Measurements from ENCODE around the gene BCR. TPM values are rescaled to one million over a fixed set of nuclear protein-coding genes. Genes with fewer than 3 reads are reported as not detected.
A peak's percentile ranks its signal among the peaks of the same experiment; 100 is the strongest.

The BCR gene
- total and polyA plus RNA-seq, 2 of the 13 experiments (the other 11 are each of a cell fraction or from before 2014, with no cell fraction given): 19.9 to 33.6 TPM

DNA sequence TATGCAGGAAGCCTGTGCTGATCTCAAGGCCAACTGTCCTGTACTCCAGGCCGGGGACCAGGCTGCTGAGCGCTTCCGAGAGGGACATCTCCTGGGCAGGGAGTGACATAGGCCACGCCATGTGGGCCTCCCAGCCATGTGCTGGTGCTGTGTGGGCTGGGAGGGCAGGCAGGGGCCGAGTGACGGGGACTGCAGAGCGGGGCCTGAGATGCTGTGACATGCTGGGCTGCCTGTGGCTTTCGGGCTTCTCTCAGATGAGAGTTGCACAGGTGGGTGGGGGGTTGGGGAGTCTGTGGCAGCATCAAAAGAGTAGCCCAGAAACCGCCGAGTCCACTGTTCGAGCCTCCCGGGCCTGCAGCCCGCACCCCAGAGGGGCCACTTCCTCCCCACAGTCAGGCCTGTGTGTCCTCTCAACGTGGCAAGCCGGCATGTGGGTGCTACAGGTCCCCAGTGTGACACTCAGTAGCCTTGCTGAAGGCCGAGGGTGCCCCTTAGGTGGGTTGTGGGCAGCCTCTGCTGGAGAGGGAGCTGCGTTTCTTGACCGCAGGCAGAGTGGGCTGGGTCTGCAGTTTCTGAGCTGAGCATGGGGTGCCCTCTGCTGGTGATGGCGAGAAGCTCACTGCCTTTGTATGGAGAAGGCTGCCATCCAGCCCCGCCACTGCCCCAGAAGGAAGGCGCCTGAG lies 101.2 kb downstream of the BCR start (continued):
- TF ChIP-seq, protein P1, sequence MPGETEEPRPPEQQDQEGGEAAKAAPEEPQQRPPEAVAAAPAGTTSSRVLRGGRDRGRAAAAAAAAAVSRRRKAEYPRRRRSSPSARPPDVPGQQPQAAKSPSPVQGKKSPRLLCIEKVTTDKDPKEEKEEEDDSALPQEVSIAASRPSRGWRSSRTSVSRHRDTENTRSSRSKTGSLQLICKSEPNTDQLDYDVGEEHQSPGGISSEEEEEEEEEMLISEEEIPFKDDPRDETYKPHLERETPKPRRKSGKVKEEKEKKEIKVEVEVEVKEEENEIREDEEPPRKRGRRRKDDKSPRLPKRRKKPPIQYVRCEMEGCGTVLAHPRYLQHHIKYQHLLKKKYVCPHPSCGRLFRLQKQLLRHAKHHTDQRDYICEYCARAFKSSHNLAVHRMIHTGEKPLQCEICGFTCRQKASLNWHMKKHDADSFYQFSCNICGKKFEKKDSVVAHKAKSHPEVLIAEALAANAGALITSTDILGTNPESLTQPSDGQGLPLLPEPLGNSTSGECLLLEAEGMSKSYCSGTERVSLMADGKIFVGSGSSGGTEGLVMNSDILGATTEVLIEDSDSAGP (CRISPR knock-in tag; IDR thresholded peaks at IDR 0.05; ENCODE audit: borderline replicate concordance): peak; percentile 89
- TF ChIP-seq ZNF282 (IDR thresholded peaks at IDR 0.05; ENCODE audit: partially characterized antibody): no peak
- TF ChIP-seq BRD4 (CRISPR knock-in tag; IDR thresholded peaks at IDR 0.05): no peak
- TF ChIP-seq MAF1 (CRISPR knock-in tag; IDR thresholded peaks at IDR 0.05; ENCODE audit: borderline replicate concordance): 0 out of 2 replicates have a peak, but pooled peaks have one; percentile 21
- TF ChIP-seq, protein P2, sequence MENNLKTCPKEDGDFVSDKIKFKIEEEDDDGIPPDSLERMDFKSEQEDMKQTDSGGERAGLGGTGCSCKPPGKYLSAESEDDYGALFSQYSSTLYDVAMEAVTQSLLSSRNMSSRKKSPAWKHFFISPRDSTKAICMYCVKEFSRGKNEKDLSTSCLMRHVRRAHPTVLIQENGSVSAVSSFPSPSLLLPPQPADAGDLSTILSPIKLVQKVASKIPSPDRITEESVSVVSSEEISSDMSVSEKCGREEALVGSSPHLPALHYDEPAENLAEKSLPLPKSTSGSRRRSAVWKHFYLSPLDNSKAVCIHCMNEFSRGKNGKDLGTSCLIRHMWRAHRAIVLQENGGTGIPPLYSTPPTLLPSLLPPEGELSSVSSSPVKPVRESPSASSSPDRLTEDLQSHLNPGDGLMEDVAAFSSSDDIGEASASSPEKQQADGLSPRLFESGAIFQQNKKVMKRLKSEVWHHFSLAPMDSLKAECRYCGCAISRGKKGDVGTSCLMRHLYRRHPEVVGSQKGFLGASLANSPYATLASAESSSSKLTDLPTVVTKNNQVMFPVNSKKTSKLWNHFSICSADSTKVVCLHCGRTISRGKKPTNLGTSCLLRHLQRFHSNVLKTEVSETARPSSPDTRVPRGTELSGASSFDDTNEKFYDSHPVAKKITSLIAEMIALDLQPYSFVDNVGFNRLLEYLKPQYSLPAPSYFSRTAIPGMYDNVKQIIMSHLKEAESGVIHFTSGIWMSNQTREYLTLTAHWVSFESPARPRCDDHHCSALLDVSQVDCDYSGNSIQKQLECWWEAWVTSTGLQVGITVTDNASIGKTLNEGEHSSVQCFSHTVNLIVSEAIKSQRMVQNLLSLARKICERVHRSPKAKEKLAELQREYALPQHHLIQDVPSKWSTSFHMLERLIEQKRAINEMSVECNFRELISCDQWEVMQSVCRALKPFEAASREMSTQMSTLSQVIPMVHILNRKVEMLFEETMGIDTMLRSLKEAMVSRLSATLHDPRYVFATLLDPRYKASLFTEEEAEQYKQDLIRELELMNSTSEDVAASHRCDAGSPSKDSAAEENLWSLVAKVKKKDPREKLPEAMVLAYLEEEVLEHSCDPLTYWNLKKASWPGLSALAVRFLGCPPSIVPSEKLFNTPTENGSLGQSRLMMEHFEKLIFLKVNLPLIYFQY (CRISPR knock-in tag; IDR thresholded peaks at IDR 0.05; ENCODE audit: borderline replicate concordance): 0 out of 2 replicates have a peak, but pooled peaks have one; percentile 31
- no peak for TF ChIP-seq FLYWCH1 (CRISPR knock-in tag; IDR thresholded peaks at IDR 0.05)
- TF ChIP-seq, protein P3, sequence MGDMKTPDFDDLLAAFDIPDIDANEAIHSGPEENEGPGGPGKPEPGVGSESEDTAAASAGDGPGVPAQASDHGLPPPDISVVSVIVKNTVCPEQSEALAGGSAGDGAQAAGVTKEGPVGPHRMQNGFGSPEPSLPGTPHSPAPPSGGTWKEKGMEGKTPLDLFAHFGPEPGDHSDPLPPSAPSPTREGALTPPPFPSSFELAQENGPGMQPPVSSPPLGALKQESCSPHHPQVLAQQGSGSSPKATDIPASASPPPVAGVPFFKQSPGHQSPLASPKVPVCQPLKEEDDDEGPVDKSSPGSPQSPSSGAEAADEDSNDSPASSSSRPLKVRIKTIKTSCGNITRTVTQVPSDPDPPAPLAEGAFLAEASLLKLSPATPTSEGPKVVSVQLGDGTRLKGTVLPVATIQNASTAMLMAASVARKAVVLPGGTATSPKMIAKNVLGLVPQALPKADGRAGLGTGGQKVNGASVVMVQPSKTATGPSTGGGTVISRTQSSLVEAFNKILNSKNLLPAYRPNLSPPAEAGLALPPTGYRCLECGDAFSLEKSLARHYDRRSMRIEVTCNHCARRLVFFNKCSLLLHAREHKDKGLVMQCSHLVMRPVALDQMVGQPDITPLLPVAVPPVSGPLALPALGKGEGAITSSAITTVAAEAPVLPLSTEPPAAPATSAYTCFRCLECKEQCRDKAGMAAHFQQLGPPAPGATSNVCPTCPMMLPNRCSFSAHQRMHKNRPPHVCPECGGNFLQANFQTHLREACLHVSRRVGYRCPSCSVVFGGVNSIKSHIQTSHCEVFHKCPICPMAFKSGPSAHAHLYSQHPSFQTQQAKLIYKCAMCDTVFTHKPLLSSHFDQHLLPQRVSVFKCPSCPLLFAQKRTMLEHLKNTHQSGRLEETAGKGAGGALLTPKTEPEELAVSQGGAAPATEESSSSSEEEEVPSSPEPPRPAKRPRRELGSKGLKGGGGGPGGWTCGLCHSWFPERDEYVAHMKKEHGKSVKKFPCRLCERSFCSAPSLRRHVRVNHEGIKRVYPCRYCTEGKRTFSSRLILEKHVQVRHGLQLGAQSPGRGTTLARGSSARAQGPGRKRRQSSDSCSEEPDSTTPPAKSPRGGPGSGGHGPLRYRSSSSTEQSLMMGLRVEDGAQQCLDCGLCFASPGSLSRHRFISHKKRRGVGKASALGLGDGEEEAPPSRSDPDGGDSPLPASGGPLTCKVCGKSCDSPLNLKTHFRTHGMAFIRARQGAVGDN (CRISPR knock-in tag; IDR thresholded peaks at IDR 0.05): peak; percentile 74
- TF ChIP-seq, protein P4, sequence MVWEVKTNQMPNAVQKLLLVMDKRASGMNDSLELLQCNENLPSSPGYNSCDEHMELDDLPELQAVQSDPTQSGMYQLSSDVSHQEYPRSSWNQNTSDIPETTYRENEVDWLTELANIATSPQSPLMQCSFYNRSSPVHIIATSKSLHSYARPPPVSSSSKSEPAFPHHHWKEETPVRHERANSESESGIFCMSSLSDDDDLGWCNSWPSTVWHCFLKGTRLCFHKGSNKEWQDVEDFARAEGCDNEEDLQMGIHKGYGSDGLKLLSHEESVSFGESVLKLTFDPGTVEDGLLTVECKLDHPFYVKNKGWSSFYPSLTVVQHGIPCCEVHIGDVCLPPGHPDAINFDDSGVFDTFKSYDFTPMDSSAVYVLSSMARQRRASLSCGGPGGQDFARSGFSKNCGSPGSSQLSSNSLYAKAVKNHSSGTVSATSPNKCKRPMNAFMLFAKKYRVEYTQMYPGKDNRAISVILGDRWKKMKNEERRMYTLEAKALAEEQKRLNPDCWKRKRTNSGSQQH (CRISPR knock-in tag; IDR thresholded peaks at IDR 0.05; ENCODE audit: low read depth): 0 out of 2 replicates have a peak, but pooled peaks have one; percentile 43
- TF ChIP-seq NKX3-1 (CRISPR knock-in tag; IDR thresholded peaks at IDR 0.05): no peak
- 0 out of 2 replicates have a peak, but pooled peaks have one; percentile 27 for TF ChIP-seq ZNF333 (CRISPR knock-in tag; IDR thresholded peaks at IDR 0.05; ENCODE audit: borderline replicate concordance)
- no peak for TF ChIP-seq ZNF75D (CRISPR knock-in tag; IDR thresholded peaks at IDR 0.05; ENCODE audit: borderline replicate concordance)
- TF ChIP-seq SP2 (CRISPR knock-in tag; IDR thresholded peaks at IDR 0.05): no peak
- peak; percentile 29; the same call in 1 of the 2 replicates for TF ChIP-seq RXRB (CRISPR knock-in tag; IDR thresholded peaks at IDR 0.05; ENCODE audit: borderline replicate concordance)
- peak; percentile 16; the same call in 1 of the 2 replicates for TF ChIP-seq ZFX (CRISPR knock-in tag; IDR thresholded peaks at IDR 0.05; ENCODE audit: low read depth)
